Fibroblast of the aortic adventitia (primary cell): ENCODE results near the gene NELL1. TPM values are rescaled to one million over a fixed set of nuclear protein-coding genes. Genes with fewer than 3 reads are reported as not detected.

Experiments used
- DNase-seq: peaks from one replicate; pipeline ENCODE4 v3.0.0-alpha.2; 2010; ENCODE audit warnings: low read depth
- H3K4me3 ChIP-seq: 2 replicates; pipeline ENCODE4 v1.5.1; 2011; ENCODE audit warnings: low read depth, mild to moderate bottlenecking, control low read depth, low read length, moderate library complexity
- CTCF ChIP-seq: IDR thresholded peaks from 2 replicates; pipeline ENCODE4 v1.5.1; 2011; ENCODE audit warnings: mild to moderate bottlenecking, low read length, control low read depth, inconsistent platforms; ENCODE audit not compliant: insufficient read depth
- total RNA-seq: library from RNA; depleted of rRNA; stranded (reverse); fragments of >200 nt; gene quantifications from 2 replicates; pipeline ENCODE4 v1.2.3, GENCODE V29; 2012; ENCODE audit warnings: low replicate concordance

Gene NELL1
- total RNA-seq, 1 donor: not detected

DNA sequence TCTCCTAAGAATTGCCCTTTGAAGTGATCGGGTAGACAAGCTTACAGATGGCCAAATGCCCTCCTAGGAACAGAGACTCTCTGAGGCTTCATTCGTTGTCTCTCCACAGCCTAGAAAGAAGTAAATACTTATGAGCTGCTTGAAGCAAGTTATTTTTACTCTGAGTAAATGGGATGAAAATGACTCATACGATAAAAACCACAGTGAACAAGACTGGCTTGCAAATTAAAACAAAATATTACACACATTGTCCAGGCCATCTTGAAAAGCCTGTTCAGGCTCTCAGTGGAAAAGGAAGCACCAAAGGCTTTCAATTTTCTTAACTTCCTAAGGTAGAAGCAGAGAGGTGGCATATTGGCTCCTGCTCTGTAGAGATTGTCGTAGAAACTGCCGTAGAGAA is 294.2 kb downstream of the NELL1 start:
- no peak for TF ChIP-seq CTCF
- H3K4me3 ChIP-seq: no peak overlapping the region
- DNase-seq: peak; percentile 4

DNA sequence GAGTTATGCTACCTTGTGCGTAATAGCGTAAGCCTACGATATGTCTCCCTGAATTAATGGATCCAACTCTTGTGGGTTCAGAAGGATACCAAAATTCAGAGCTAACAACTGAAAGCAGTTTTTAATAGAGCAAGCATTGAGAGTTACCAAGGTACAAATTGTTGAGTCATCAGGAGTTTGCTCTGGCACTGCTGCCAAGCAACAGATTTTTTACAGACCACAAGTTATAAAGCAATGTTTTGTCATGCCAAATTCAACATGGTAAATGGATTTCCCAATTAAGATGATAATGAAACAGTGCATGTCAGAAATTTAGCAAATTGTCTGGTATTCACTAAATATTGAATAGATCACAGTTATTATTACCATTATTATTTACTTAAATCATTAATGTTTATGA is 295.6 kb downstream of the NELL1 start:
- H3K4me3 ChIP-seq: no peak overlapping the region
- peak; percentile 7 for DNase-seq
- TF ChIP-seq CTCF: no peak

GRCh38 chr11:20966489-20966888 is 297.1 kb downstream of the NELL1 start:
- no peak for DNase-seq
- TF ChIP-seq CTCF: no peak
- H3K4me3 ChIP-seq: no peak overlapping the region

- no peak for DNase-seq
- H3K4me3 ChIP-seq: no peak overlapping the region
- no peak for TF ChIP-seq CTCF
Observed at GRCh38 chr11:20973940-20974559, 304.7 kb downstream of the NELL1 start.

DNA sequence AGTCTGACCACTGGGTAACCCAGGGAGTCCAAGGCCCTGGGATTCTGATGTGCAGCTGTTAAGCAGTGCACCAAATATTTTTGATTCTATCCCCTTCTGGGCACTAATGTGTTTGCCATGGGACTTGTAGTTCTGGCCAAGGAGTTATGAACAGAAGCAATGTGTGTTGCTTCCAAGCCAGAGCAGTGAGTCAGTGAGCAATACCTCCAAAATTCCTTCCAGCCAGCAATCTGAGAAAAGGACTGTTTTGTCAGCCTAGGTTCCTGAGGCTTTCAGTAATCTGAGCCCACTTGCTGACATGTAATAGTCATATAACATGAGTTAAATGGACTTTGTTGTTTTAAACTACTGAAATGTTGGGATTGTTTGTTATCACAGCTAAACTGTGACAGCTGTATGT is 311.4 kb downstream of the NELL1 start:
- no peak for DNase-seq
- H3K4me3 ChIP-seq: no peak overlapping the region
- no peak for TF ChIP-seq CTCF

- no peak for TF ChIP-seq CTCF
- no peak for DNase-seq
- H3K4me3 ChIP-seq: no peak overlapping the region
Observed at GRCh38 chr11:20990447-20990846, 321.1 kb downstream of the NELL1 start.

GRCh38 chr11:20991471-20991870 is 322.1 kb downstream of the NELL1 start:
- no peak for TF ChIP-seq CTCF

More at GRCh38 chr11:20991471-20991870, 322.1 kb downstream of the NELL1 start:
- DNase-seq: no peak
- no peak overlapping the region for H3K4me3 ChIP-seq
